VCaP (cell line): ENCODE data around the gene C15orf39.
"Not testable (repeated sequence)": the region's sequence is repeated elsewhere in the genome, so short reads cannot be mapped to it uniquely, and the experiment has no call there.

Experiments
- H3K27ac ChIP-seq: fragments of 450-650 bp; 2 replicates; pipeline ENCODE4 v1.5.1; 2017
- TF ChIP-seq, protein P1 (sequence below): fragments of 450-650 bp; conservative IDR thresholded peaks from 2 replicates; pipeline ENCODE4 v1.5.1; 2017; ENCODE audit warnings: mild to moderate bottlenecking, moderate library complexity

The C15orf39 gene

DNA sequence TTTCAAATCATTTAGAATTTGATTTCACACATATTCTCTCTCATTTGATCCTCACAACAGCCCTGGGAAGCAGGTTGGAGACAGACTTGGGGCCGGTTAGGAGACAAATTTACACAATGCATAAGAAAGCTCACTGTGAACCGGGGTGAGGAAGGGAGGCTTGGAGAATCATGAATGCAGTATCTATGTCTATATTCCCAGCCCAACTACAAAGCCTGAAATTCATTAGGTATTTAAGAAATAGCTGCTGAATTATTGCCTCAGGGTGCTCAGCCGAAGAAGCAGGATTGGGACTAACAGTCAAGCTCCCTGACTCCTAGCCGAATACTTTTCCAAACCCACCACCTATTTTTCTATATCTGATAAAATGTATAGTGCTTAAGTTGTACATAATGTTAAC, 48.0 kb downstream of the C15orf39 start:
- TF ChIP-seq, protein P1, sequence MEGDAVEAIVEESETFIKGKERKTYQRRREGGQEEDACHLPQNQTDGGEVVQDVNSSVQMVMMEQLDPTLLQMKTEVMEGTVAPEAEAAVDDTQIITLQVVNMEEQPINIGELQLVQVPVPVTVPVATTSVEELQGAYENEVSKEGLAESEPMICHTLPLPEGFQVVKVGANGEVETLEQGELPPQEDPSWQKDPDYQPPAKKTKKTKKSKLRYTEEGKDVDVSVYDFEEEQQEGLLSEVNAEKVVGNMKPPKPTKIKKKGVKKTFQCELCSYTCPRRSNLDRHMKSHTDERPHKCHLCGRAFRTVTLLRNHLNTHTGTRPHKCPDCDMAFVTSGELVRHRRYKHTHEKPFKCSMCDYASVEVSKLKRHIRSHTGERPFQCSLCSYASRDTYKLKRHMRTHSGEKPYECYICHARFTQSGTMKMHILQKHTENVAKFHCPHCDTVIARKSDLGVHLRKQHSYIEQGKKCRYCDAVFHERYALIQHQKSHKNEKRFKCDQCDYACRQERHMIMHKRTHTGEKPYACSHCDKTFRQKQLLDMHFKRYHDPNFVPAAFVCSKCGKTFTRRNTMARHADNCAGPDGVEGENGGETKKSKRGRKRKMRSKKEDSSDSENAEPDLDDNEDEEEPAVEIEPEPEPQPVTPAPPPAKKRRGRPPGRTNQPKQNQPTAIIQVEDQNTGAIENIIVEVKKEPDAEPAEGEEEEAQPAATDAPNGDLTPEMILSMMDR: no peak
- no peak overlapping the region for H3K27ac ChIP-seq

DNA sequence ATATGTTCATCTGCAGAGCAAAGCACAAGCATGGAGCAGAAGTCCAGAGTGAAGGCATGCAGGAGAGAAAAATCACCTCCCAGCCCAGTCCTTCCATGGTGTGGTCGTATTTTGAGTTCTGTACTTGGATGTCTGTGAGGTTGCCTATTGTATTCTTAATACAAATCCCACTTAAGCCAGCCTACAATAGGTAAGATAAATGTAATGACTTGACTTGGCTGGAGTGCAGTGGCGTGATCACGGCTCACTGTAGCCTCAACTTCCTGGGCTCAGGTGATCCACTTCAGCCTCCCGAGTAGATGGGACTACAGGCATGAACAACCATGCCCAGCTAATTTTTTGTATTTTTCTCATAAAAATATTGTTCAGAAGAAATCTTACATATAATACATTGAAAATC, 49.7 kb downstream of the C15orf39 start:
- not testable (repeated sequence) for H3K27ac ChIP-seq

DNA sequence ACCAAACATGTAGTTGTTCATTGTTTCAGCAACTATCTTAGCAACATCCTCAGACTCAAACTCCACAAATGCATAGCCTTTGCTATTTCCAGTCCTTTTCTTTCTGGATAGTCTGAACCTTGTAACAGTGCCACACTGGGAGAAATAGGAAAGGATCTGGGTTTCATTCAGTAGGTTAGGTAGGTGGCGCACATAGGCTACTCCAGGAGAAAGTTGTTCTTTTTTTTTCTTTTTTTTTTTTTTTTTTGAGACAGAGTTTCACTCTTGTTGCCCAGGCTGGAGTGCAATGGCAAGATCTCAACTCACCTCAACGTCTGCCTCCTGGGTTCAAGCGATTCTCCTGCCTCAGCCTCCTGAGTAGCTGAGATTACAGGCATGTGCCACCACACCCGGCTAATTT, 50.6 kb downstream of the C15orf39 start:
- TF ChIP-seq, protein P1: peak; percentile 35
- not testable (repeated sequence) for H3K27ac ChIP-seq

DNA sequence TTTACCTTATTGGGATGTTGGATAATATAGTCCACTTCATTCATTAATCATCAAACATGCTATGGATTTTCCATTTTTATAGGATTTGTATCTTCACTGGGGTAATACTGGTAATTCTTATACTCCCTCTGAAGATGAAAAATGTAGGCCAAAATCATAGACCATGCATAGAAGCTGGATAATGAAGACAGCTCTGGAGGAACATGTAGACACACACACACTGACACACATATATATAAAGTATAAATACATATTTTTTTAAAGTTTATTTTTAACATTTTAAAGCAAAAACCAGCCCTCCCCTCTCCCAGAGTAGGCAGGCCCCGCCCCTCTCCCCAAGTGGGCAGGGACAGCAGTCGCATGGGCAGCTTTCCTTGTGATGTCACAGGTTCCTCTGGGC, 56.4 kb downstream of the C15orf39 start, which contains the start of gene GOLGA6C:
Gene GOLGA6C, plus strand, starts transcription at position 301 of the 400 bp plus-strand sequence. CDS start 265 bp downstream, outside the sequence.
- H3K27ac ChIP-seq: not testable (repeated sequence)

DNA sequence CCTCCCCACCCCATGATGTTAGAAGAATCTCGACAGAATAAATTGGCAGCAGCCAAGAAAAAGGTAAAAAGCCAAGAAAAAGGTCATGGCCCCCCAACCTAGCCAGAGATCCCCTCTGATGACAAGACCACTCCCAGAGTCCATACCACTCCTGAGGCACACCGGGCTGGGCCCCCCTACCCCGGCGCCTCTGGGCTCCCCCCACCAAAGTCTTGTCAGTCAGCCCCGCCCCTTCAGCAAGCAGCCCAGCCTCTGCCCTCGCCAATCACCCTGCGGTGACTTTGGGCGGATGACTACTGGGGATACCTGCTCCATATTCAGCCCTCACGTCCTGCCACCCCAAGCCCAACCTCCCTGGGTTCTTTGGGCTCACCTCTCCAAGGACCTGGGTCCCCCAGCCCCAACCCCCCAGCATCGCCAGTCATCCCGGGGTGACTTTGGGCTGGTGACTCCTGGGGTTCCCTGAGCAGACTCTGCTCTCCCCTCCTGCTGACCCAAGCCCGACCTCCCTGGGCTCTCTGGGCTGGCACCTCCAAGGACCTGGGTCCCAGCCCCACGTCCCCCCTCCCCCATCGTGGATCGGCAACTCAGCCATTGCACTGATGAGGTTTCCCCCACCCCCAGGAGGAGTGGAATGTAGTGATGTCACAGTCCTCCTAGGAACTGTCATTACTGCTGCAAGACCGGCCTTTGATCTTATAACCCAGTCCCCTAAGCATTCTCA, 57.1 kb downstream of the C15orf39 start:
- H3K27ac ChIP-seq: not testable (repeated sequence)

DNA sequence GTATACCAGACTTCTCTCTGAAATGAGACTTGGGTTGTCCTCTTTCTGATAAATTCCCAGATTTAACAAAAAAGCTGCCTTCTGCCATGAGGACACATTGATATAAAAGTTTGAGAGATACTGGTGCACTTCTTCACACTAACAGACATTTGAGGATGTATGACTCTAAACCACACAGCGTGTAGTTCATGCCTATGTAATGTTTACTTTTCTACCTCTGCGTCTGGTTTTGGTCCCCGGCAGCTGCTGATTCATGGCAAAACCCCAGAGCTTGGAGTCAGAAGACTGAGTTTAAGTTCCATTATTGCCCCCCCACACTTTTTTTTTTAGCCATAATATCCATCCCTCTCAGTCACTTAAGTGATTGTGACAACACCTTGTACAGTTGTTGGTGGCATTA, 58.2 kb downstream of the C15orf39 start:
- not testable (repeated sequence) for H3K27ac ChIP-seq
